Endothelial cell of umbilical vein (primary cell): Measurements from ENCODE around the gene ANP32B. TPM values are rescaled to one million over a fixed set of nuclear protein-coding genes. Genes with fewer than 3 reads are reported as not detected.

Source experiments
- BruUV-seq: library from RNA; stranded (reverse); fragments of 400-500 nt; replicated peaks from 2 replicates; lab custom pipeline; 2021; lab: Mats Ljungman, UMichigan
- CTCF ChIA-PET: fragments of 300-600, 350-600 bp; sonication (Branson Sonifier 250); formaldehyde crosslinking; loops from one replicate; lab custom pipeline; 2021; ENCODE audit warnings: antibody characterized with exemption, inconsistent platforms; lab: Charles Lee
- POLR2A ChIA-PET: fragments of 300-600, 350-600 bp; sonication (Branson Sonifier 250); formaldehyde crosslinking; loops from one replicate; lab custom pipeline; 2021; ENCODE audit warnings: antibody characterized with exemption, inconsistent platforms; lab: Charles Lee
- DNase-seq: peaks from one replicate; pipeline ENCODE4 v3.0.0-alpha.2; 2011; ENCODE audit warnings: low read depth, low spot score
- FAIRE-seq: peaks from 2 replicates; lab custom pipeline; 2011; peaks lifted over from hg19 to GRCh38; lab: Jason Lieb, UNC
- H2AFZ ChIP-seq: 2 replicates; pipeline ENCODE4 v1.6.0; 2012; ENCODE audit warnings: low read depth, low read length, control low read depth, inconsistent platforms
- H3K27ac ChIP-seq: 2 replicates; pipeline ENCODE4 v1.5.1; 2011; ENCODE audit warnings: low read depth, mild to moderate bottlenecking, control low read depth, low read length, moderate library complexity; ENCODE audit not compliant: insufficient read depth
- H3K27me3 ChIP-seq, 2 experiments: 2 replicates each; pipeline versions ENCODE4 v1.6.0 to v1.6.1; 2011; ENCODE audit warnings: low read length in 2 of 2, mixed read lengths in 1 of 2; ENCODE audit not compliant: control insufficient read depth in 2 of 2, insufficient read depth in 2 of 2
- H3K36me3 ChIP-seq, 2 experiments: 2 replicates in 1 of 2; 3 replicates in 1 of 2; pipeline ENCODE4 v1.5.1; 2011; ENCODE audit warnings: low read length in 2 of 2, mild to moderate bottlenecking in 1 of 2, moderate library complexity in 1 of 2; ENCODE audit not compliant: control insufficient read depth in 2 of 2, insufficient read depth in 2 of 2; ENCODE audit errors: extremely low read depth in 1 of 2
- H3K4me1 ChIP-seq: 3 replicates; pipeline ENCODE4 v1.5.1; 2011; ENCODE audit warnings: mild to moderate bottlenecking, low read length; ENCODE audit not compliant: control insufficient read depth, insufficient read depth; ENCODE audit errors: extremely low read depth
- H3K4me2 ChIP-seq: 2 replicates; pipeline ENCODE4 v1.6.1; 2011; ENCODE audit warnings: low read length, control low read depth, mixed read lengths; ENCODE audit not compliant: insufficient read depth
- H3K4me3 ChIP-seq, 3 experiments: fragments of 200-600 bp in 1 of 3; sonication (generic), shearing (Covaris generic) in 1 of 3; replicated peaks in 1 of 3; 2 replicates each; pipeline ENCODE4 v1.5.1; 2011 to 2016; ENCODE audit warnings: control low read depth in 3 of 3, low read length in 3 of 3, mild to moderate bottlenecking in 2 of 3, inconsistent platforms in 1 of 3, low read depth in 1 of 3, moderate library complexity in 1 of 3; ENCODE audit not compliant: insufficient read depth in 1 of 3
- H3K79me2 ChIP-seq: 2 replicates; pipeline ENCODE4 v1.6.0; 2012; ENCODE audit warnings: low read length, inconsistent platforms; ENCODE audit not compliant: control insufficient read depth, insufficient read depth
- H3K9ac ChIP-seq: replicated peaks from 2 replicates; pipeline ENCODE3; 2011; ENCODE audit warnings: low read length, control low read depth; ENCODE audit not compliant: insufficient read depth; ENCODE audit errors: extremely low read depth
- H3K9me1 ChIP-seq: replicated peaks from 3 replicates; pipeline ENCODE4 v1.6.0; 2011; ENCODE audit warnings: mild to moderate bottlenecking, low read length; ENCODE audit not compliant: control insufficient read depth, insufficient read depth; ENCODE audit errors: extremely low read depth
- H3K9me3 ChIP-seq: replicated peaks from 2 replicates; pipeline ENCODE4 v1.5.1; 2012; ENCODE audit warnings: low read length, inconsistent platforms; ENCODE audit not compliant: control insufficient read depth, insufficient read depth
- H4K20me1 ChIP-seq: replicated peaks from 2 replicates; pipeline ENCODE3; 2011; ENCODE audit warnings: mild to moderate bottlenecking, low read length; ENCODE audit not compliant: control insufficient read depth, insufficient read depth; ENCODE audit errors: extremely low read depth
- EZH2 ChIP-seq: IDR thresholded peaks from 2 replicates; pipeline ENCODE4 v1.6.1; 2012; ENCODE audit warnings: borderline replicate concordance, low read depth, mild to moderate bottlenecking, moderate library complexity, low read length, inconsistent platforms; ENCODE audit not compliant: severe bottlenecking
- FOS ChIP-seq: IDR thresholded peaks from 2 replicates; pipeline ENCODE4 v1.6.1; 2011; ENCODE audit warnings: mild to moderate bottlenecking, low read length, moderate library complexity, borderline replicate concordance; ENCODE audit not compliant: insufficient read depth
- GATA2 ChIP-seq: IDR thresholded peaks from 2 replicates; pipeline ENCODE4 v1.7.0; 2011; ENCODE audit warnings: low read depth, mild to moderate bottlenecking, moderate library complexity, mixed read lengths, low read length; ENCODE audit not compliant: insufficient read length, insufficient read depth
- JUN ChIP-seq: IDR thresholded peaks from 2 replicates; pipeline ENCODE4 v1.6.1; 2011; ENCODE audit warnings: borderline replicate concordance, low read depth; ENCODE audit not compliant: insufficient read length, insufficient read depth
- MYC ChIP-seq: IDR thresholded peaks from one replicate; pipeline ENCODE4 v1.6.1; 2011; ENCODE audit warnings: mild to moderate bottlenecking, low read depth, low read length
- POLR2A ChIP-seq: IDR thresholded peaks from 2 replicates; pipeline ENCODE4 v1.6.1; 2012; ENCODE audit warnings: low read depth, mild to moderate bottlenecking, control low read depth, low read length
- POLR2AphosphoS5 ChIP-seq: IDR thresholded peaks from 2 replicates; pipeline ENCODE4 v1.6.1; 2012; ENCODE audit warnings: low read depth, mild to moderate bottlenecking, control low read depth, low read length, moderate library complexity; ENCODE audit not compliant: insufficient read depth
- dilution Hi-C: fragments of 300-500 bp; cut with MboI; formaldehyde crosslinking; loops from one replicate; pipeline ENCODE4 v1.15.0; 2019; ENCODE audit warnings: low sequenced_read_pairs; ENCODE audit not compliant: extremely low pct_ligation_motif_present
- intact Hi-C: fragments of 100-400 bp; cut with micrococcal nuclease; formaldehyde crosslinking; loops from one replicate; pipeline ENCODE4 v1.10.0; 2022
- polyA plus RNA-seq, 4 experiments: library from polyadenylated mRNA; depleted of rRNA in 3 of 4; stranded (reverse) in 3 of 4; unstranded in 1 of 4; fragments of >200 nt; gene quantifications; 2 replicates each; pipeline versions ENCODE4 v1.2.1 to v1.2.3, GENCODE V29; 2011 to 2012; ENCODE audit warnings: missing spikeins in 1 of 4
- total RNA-seq: library from RNA; stranded (reverse); gene quantifications from 2 replicates; pipeline ENCODE4 v1.2.3, GENCODE V29; 2021
- TF ChIP-seq, protein P1 (sequence below), 2 donors: IDR thresholded peaks; 1 replicate in 1 of 2; 2 replicates in 1 of 2; pipeline ENCODE4 v1.5.1; 2011; ENCODE audit warnings: low read length in 2 of 2, mild to moderate bottlenecking in 2 of 2, moderate library complexity in 2 of 2, control low read depth in 1 of 2, inconsistent platforms in 1 of 2, low read depth in 1 of 2; ENCODE audit not compliant: insufficient read depth in 1 of 2; ENCODE audit errors: extremely low read depth in 1 of 2
- TF ChIP-seq, protein P2 (sequence below): IDR thresholded peaks from 2 replicates; pipeline ENCODE4 v1.6.1; 2011; ENCODE audit not compliant: insufficient read depth, insufficient read length

The ANP32B gene
- total and polyA plus RNA-seq, 2 donors (not counting 3 experiments of a cell fraction or from before 2014, with no cell fraction given): 13.9 to 173 TPM

DNA sequence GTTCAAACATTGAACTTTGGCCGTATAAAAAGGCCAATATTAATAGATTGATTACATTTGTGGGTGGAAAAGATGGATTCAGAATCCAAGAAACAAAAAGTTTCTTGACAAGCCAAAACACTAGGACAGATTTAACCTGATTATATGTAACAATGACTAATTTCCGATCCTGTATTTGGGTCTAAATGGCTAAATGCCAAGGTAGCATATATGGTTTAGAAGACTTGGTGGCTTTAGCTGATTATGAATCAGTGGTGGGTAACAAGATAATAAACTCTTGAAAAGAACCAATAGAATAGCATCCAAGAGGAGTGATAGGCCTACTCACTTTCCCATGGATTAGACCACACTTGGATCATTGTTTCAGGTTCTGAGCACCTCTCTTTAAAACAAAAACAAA, 21.8 kb upstream of the ANP32B start:
- Histone ChIP-seq H3K4me1 (no peaks in the 10 kb centered on the region), H3K9me3 (no peaks in the 10 kb centered on the region), H3K9ac (no peak overlapping the region), H4K20me1 (no peaks in the 10 kb centered on the region), H3K4me3 (no peak overlapping the region), H3K27me3 (peaks cover 11 to 18% of the 10 kb centered on the region in 2 experiments), H3K4me2 (no peak overlapping the region), H3K36me3 (no peaks in the 10 kb centered on the region), H3K27ac (no peak overlapping the region), H3K79me2 (no peaks in the 10 kb centered on the region), H2AFZ (no peak overlapping the region), H3K9me1 (no peaks in the 10 kb centered on the region)
- dilution Hi-C loops (no loop called here), intact Hi-C loops (no loop called here)
- CTCF ChIA-PET: interaction anchor here (0.9 to 1.5 kb wide), 3 partner anchors 9 to 303 kb away, joined by 3 to 4 read pairs (median 4); no protein-coding TSS in a partner anchor
- no TSS peak for BruUV-seq
- no peak for DNase-seq
- no peak for TF ChIP-seq EZH2
- TF ChIP-seq, protein P1, sequence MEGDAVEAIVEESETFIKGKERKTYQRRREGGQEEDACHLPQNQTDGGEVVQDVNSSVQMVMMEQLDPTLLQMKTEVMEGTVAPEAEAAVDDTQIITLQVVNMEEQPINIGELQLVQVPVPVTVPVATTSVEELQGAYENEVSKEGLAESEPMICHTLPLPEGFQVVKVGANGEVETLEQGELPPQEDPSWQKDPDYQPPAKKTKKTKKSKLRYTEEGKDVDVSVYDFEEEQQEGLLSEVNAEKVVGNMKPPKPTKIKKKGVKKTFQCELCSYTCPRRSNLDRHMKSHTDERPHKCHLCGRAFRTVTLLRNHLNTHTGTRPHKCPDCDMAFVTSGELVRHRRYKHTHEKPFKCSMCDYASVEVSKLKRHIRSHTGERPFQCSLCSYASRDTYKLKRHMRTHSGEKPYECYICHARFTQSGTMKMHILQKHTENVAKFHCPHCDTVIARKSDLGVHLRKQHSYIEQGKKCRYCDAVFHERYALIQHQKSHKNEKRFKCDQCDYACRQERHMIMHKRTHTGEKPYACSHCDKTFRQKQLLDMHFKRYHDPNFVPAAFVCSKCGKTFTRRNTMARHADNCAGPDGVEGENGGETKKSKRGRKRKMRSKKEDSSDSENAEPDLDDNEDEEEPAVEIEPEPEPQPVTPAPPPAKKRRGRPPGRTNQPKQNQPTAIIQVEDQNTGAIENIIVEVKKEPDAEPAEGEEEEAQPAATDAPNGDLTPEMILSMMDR (IDR thresholded peaks at IDR 0.05; ENCODE audit: extremely low read depth in 1 of 2, insufficient read depth in 1 of 2, low read depth in 1 of 2, low read length in 2 of 2): no peak
- TF ChIP-seq JUN: no peak
- TF ChIP-seq MYC: no peak
- TF ChIP-seq, protein P2, sequence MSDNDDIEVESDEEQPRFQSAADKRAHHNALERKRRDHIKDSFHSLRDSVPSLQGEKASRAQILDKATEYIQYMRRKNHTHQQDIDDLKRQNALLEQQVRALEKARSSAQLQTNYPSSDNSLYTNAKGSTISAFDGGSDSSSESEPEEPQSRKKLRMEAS: no peak
- no peak for TF ChIP-seq POLR2AphosphoS5
- no peak for TF ChIP-seq GATA2
- no peak for TF ChIP-seq FOS
- TF ChIP-seq POLR2A: no peak
- no peak for FAIRE-seq
- POLR2A ChIA-PET: no interaction called here
